WTC11 (cell line): ENCODE measurements around the gene SYNRG. TPM values are rescaled to one million over a fixed set of nuclear protein-coding genes. Genes with fewer than 3 reads are reported as not detected.

Source experiments
- ATAC-seq: fragments of 200-7000 bp; cut with Tn5 transposase; 2 replicates; pipeline ENCODE4 v1.10.0; 2021; ENCODE audit warnings: mild to moderate bottlenecking, moderate library complexity
- CTCF ChIA-PET: fragments of 300-600 bp; sonication (Branson Sonifier 250); formaldehyde crosslinking; loops from one replicate; lab custom pipeline; 2021; ENCODE audit warnings: antibody characterized with exemption; lab: Charles Lee
- POLR2A ChIA-PET: fragments of 350-600 bp; sonication (Branson Sonifier 250); formaldehyde crosslinking; loops from one replicate; lab custom pipeline; 2021; ENCODE audit warnings: antibody characterized with exemption; lab: Charles Lee
- DNase-seq: peaks from one replicate; pipeline ENCODE4 v3.0.0; 2021; ENCODE audit warnings: low spot score
- H3K27ac Mint-ChIP-seq: 2 replicates; pipeline ENCODE4 v1.8.0; 2021; ENCODE audit warnings: mixed read lengths
- H3K27me3 Mint-ChIP-seq: 2 replicates; pipeline ENCODE4 v1.8.0; 2021; ENCODE audit warnings: low read depth, mild to moderate bottlenecking, moderate library complexity, mixed read lengths
- H3K36me3 Mint-ChIP-seq: 2 replicates; pipeline ENCODE4 v1.8.0; 2021; ENCODE audit warnings: mixed read lengths
- H3K4me1 Mint-ChIP-seq: 2 replicates; pipeline ENCODE4 v1.8.0; 2022; ENCODE audit warnings: mixed read lengths
- H3K4me3 Mint-ChIP-seq: 2 replicates; pipeline ENCODE4 v1.8.0; 2021; ENCODE audit warnings: mild to moderate bottlenecking, moderate library complexity, mixed read lengths
- H3K9me3 Mint-ChIP-seq: 2 replicates; pipeline ENCODE4 v1.8.0; 2021; ENCODE audit warnings: mixed read lengths
- CBFB ChIP-seq: sonication (generic); formaldehyde crosslinking; IDR thresholded peaks from 2 replicates; pipeline ENCODE4 v1.8.1; 2022; ENCODE audit warnings: mild to moderate bottlenecking, low read depth, missing genetic modification reagents
- EMX1 ChIP-seq: fragments of 250-450 bp; sonication (Bioruptor Pico); IDR thresholded peaks from 2 replicates; pipeline ENCODE4 v1.8.0; 2021; ENCODE audit warnings: mild to moderate bottlenecking
- ETV6 ChIP-seq: sonication (generic); formaldehyde crosslinking; IDR thresholded peaks from 2 replicates; pipeline ENCODE4 v1.8.1; 2022; ENCODE audit warnings: mild to moderate bottlenecking, missing genetic modification reagents
- FOXP1 ChIP-seq: sonication (generic); formaldehyde crosslinking; IDR thresholded peaks from 2 replicates; pipeline ENCODE4 v1.8.0; 2022; ENCODE audit warnings: missing genetic modification reagents, mild to moderate bottlenecking, moderate library complexity, borderline replicate concordance
- GABPB1 ChIP-seq: sonication (generic); formaldehyde crosslinking; IDR thresholded peaks from 2 replicates; pipeline ENCODE4 v1.8.1; 2023; ENCODE audit warnings: mild to moderate bottlenecking, missing genetic modification reagents
- JAZF1 ChIP-seq: fragments of 250-450 bp; sonication (Bioruptor Pico); IDR thresholded peaks from 2 replicates; pipeline ENCODE4 v1.9.0; 2021; ENCODE audit warnings: moderate library complexity, mild to moderate bottlenecking, inconsistent platforms
- JUN ChIP-seq: sonication (generic); formaldehyde crosslinking; IDR thresholded peaks from 2 replicates; pipeline ENCODE4 v1.8.0; 2023; ENCODE audit warnings: mild to moderate bottlenecking, missing genetic modification reagents
- KAT7 ChIP-seq: sonication (generic); formaldehyde crosslinking; IDR thresholded peaks from 2 replicates; pipeline ENCODE4 v1.8.1; 2023; ENCODE audit warnings: missing genetic modification reagents, mild to moderate bottlenecking, borderline replicate concordance
- MYBL2 ChIP-seq: sonication (generic); formaldehyde crosslinking; IDR thresholded peaks from 2 replicates; pipeline ENCODE4 v1.8.1; 2023; ENCODE audit warnings: mild to moderate bottlenecking, moderate library complexity, missing genetic modification reagents
- NFE2L1 ChIP-seq: sonication (generic); formaldehyde crosslinking; IDR thresholded peaks from 2 replicates; pipeline ENCODE4 v1.8.1; 2023; ENCODE audit warnings: missing genetic modification reagents
- NR1H2 ChIP-seq: sonication (generic); formaldehyde crosslinking; IDR thresholded peaks from 2 replicates; pipeline ENCODE4 v1.9.0; 2021; ENCODE audit warnings: mild to moderate bottlenecking, moderate library complexity, missing genetic modification reagents
- NR2C2 ChIP-seq: sonication (generic); formaldehyde crosslinking; IDR thresholded peaks from 2 replicates; pipeline ENCODE4 v1.8.0; 2022; ENCODE audit warnings: mild to moderate bottlenecking, missing genetic modification reagents
- RORB ChIP-seq: fragments of 250-450 bp; sonication (Bioruptor Pico); IDR thresholded peaks from 2 replicates; pipeline ENCODE4 v1.9.0; 2021; ENCODE audit warnings: mild to moderate bottlenecking
- SMAD3 ChIP-seq: sonication (generic); formaldehyde crosslinking; IDR thresholded peaks from 2 replicates; pipeline ENCODE4 v1.8.0; 2022; ENCODE audit warnings: missing genetic modification reagents, mild to moderate bottlenecking, borderline replicate concordance
- TCF7 ChIP-seq: sonication (generic); formaldehyde crosslinking; IDR thresholded peaks from 2 replicates; pipeline ENCODE4 v1.8.0; 2022; ENCODE audit warnings: mild to moderate bottlenecking, low read depth, missing genetic modification reagents, moderate library complexity
- ZMAT4 ChIP-seq: fragments of 250-450 bp; sonication (Bioruptor Pico); IDR thresholded peaks from 2 replicates; pipeline ENCODE4 v1.9.0; 2021; ENCODE audit warnings: mild to moderate bottlenecking
- ZNF219 ChIP-seq: sonication (generic); formaldehyde crosslinking; IDR thresholded peaks from 2 replicates; pipeline ENCODE4 v1.8.0; 2023; ENCODE audit warnings: missing genetic modification reagents, mild to moderate bottlenecking, borderline replicate concordance
- ZNF232 ChIP-seq: sonication (generic); formaldehyde crosslinking; IDR thresholded peaks from 2 replicates; pipeline ENCODE4 v1.8.0; 2022; ENCODE audit warnings: mild to moderate bottlenecking, missing genetic modification reagents
- ZNF317 ChIP-seq: sonication (generic); formaldehyde crosslinking; IDR thresholded peaks from 2 replicates; pipeline ENCODE4 v1.8.1; 2023; ENCODE audit warnings: low read depth, mild to moderate bottlenecking, moderate library complexity, missing genetic modification reagents, borderline replicate concordance
- total RNA-seq: library from RNA; stranded (reverse); gene quantifications from 3 replicates; pipeline ENCODE4 v1.2.3, GENCODE V29; 2021
- TF ChIP-seq, protein P1 (sequence below): fragments of 250-450 bp; sonication (Bioruptor Pico); IDR thresholded peaks from 2 replicates; pipeline ENCODE4 v1.9.0; 2021; ENCODE audit warnings: mild to moderate bottlenecking
- TF ChIP-seq, protein P2 (sequence below): sonication (generic); formaldehyde crosslinking; IDR thresholded peaks from 2 replicates; pipeline ENCODE4 v1.8.0; 2022; ENCODE audit warnings: mild to moderate bottlenecking, missing genetic modification reagents
- TF ChIP-seq, protein P3 (sequence below): sonication (generic); formaldehyde crosslinking; conservative IDR thresholded peaks from 2 replicates; pipeline ENCODE4 v1.8.1; 2023; ENCODE audit warnings: mild to moderate bottlenecking, low read depth, missing genetic modification reagents, moderate library complexity
- TF ChIP-seq, protein P4 (sequence below): sonication (generic); formaldehyde crosslinking; IDR thresholded peaks from 2 replicates; pipeline ENCODE4 v1.8.0; 2023; ENCODE audit warnings: mild to moderate bottlenecking, missing genetic modification reagents

Gene SYNRG
- total RNA-seq, 1 experiment from 2014 or later = 31.3 TPM

DNA sequence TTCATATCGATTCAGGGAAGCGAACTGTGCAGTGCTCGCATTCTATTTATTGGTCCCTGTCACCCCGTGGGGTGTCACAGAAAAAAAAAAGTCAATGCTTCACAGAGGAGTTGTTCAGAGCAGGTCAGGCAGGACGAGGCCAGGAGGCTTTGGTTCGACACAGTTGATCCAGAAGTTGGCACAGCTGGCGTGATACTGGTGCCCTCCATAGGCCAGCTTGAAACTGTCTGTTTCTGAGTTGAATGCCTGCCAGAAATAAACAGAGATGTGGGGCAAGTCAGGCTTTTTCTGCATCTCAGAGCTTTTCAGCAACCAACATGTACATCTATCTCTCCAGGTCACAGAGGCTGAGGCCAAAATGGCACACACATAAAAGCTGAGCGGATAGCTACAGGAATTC lies 90.4 kb downstream of the SYNRG start:
- ATAC-seq (no peak), DNase-seq (no peak)
- H3K4me3 Mint-ChIP-seq = no peak overlapping the region
- H3K27me3 Mint-ChIP-seq = no peaks in the 10 kb centered on the region; the same call in 1 of the 2 replicates
- ChIA-PET POLR2A (no interaction called here), CTCF (interaction anchor here (1.1 to 2.0 kb wide), 3 partner anchors 91 to 297 kb away, joined by 3 to 5 read pairs (median 4); partner anchors contain the start of gene SYNRG)
- TF ChIP-seq ZNF317 (CRISPR knock-in tag) (no peak), EMX1 (no peak), MYBL2 (CRISPR knock-in tag) (no peak), JUN (CRISPR knock-in tag) (no peak), NR1H2 (CRISPR knock-in tag) (no peak), JAZF1 (CRISPR knock-in tag) (no peak), NR2C2 (CRISPR knock-in tag) (no peak), KAT7 (CRISPR knock-in tag) (no peak), FOXP1 (CRISPR knock-in tag) (no peak), NFE2L1 (no peak), ETV6 (CRISPR knock-in tag) (no peak), ZMAT4 (CRISPR knock-in tag) (no peak), CBFB (CRISPR knock-in tag) (no peak), TCF7 (CRISPR knock-in tag) (no peak)
- TF ChIP-seq, protein P1, sequence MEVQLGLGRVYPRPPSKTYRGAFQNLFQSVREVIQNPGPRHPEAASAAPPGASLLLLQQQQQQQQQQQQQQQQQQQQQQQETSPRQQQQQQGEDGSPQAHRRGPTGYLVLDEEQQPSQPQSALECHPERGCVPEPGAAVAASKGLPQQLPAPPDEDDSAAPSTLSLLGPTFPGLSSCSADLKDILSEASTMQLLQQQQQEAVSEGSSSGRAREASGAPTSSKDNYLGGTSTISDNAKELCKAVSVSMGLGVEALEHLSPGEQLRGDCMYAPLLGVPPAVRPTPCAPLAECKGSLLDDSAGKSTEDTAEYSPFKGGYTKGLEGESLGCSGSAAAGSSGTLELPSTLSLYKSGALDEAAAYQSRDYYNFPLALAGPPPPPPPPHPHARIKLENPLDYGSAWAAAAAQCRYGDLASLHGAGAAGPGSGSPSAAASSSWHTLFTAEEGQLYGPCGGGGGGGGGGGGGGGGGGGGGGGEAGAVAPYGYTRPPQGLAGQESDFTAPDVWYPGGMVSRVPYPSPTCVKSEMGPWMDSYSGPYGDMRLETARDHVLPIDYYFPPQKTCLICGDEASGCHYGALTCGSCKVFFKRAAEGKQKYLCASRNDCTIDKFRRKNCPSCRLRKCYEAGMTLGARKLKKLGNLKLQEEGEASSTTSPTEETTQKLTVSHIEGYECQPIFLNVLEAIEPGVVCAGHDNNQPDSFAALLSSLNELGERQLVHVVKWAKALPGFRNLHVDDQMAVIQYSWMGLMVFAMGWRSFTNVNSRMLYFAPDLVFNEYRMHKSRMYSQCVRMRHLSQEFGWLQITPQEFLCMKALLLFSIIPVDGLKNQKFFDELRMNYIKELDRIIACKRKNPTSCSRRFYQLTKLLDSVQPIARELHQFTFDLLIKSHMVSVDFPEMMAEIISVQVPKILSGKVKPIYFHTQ (CRISPR knock-in tag) = no peak
- no peak overlapping the region for H3K27ac Mint-ChIP-seq
- no peaks in the 10 kb centered on the region for H3K4me1 Mint-ChIP-seq
- peaks cover 21% of the 10 kb centered on the region for H3K36me3 Mint-ChIP-seq
- no peaks in the 10 kb centered on the region for H3K9me3 Mint-ChIP-seq

DNA sequence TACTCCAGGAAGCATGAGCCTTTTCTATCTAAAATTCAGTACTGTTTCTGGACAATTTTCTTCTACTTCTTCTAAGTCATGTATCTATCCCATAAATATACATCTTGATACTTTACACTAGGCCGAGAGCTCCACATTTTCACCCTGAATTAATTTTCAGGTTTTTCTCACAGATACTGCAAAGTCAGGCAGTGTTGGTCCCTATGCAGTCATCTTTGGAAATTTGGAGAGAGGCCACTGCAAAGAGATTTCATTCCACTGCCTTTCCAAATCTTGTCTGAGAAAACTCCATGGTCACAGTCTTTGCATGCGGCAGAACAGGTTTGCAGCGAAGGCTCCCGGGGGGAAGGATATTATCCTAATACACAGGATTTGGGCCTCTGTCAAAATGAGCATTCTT lies 91.3 kb downstream of the SYNRG start:
- H3K36me3 Mint-ChIP-seq = peaks cover 24% of the 10 kb centered on the region

More for the DNA sequence above, 91.3 kb downstream of the SYNRG start:
- DNase-seq (no peak), ATAC-seq (no peak)
- Mint-ChIP-seq H3K27me3 (no peaks in the 10 kb centered on the region), H3K4me3 (no peak overlapping the region), H3K9me3 (no peaks in the 10 kb centered on the region), H3K27ac (no peak overlapping the region), H3K4me1 (no peaks in the 10 kb centered on the region)
- no peak for TF ChIP-seq RORB (CRISPR knock-in tag)
- TF ChIP-seq GABPB1 (CRISPR knock-in tag) = no peak
- no peak for TF ChIP-seq ZNF232 (CRISPR knock-in tag)
- TF ChIP-seq FOXP1 (CRISPR knock-in tag) = no peak
- no peak for TF ChIP-seq ZNF219 (CRISPR knock-in tag)
- TF ChIP-seq, protein P2, sequence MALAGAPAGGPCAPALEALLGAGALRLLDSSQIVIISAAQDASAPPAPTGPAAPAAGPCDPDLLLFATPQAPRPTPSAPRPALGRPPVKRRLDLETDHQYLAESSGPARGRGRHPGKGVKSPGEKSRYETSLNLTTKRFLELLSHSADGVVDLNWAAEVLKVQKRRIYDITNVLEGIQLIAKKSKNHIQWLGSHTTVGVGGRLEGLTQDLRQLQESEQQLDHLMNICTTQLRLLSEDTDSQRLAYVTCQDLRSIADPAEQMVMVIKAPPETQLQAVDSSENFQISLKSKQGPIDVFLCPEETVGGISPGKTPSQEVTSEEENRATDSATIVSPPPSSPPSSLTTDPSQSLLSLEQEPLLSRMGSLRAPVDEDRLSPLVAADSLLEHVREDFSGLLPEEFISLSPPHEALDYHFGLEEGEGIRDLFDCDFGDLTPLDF (CRISPR knock-in tag) = no peak
- TF ChIP-seq, protein P3, sequence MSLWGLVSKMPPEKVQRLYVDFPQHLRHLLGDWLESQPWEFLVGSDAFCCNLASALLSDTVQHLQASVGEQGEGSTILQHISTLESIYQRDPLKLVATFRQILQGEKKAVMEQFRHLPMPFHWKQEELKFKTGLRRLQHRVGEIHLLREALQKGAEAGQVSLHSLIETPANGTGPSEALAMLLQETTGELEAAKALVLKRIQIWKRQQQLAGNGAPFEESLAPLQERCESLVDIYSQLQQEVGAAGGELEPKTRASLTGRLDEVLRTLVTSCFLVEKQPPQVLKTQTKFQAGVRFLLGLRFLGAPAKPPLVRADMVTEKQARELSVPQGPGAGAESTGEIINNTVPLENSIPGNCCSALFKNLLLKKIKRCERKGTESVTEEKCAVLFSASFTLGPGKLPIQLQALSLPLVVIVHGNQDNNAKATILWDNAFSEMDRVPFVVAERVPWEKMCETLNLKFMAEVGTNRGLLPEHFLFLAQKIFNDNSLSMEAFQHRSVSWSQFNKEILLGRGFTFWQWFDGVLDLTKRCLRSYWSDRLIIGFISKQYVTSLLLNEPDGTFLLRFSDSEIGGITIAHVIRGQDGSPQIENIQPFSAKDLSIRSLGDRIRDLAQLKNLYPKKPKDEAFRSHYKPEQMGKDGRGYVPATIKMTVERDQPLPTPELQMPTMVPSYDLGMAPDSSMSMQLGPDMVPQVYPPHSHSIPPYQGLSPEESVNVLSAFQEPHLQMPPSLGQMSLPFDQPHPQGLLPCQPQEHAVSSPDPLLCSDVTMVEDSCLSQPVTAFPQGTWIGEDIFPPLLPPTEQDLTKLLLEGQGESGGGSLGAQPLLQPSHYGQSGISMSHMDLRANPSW (CRISPR knock-in tag) = no peak
- TF ChIP-seq, protein P4, sequence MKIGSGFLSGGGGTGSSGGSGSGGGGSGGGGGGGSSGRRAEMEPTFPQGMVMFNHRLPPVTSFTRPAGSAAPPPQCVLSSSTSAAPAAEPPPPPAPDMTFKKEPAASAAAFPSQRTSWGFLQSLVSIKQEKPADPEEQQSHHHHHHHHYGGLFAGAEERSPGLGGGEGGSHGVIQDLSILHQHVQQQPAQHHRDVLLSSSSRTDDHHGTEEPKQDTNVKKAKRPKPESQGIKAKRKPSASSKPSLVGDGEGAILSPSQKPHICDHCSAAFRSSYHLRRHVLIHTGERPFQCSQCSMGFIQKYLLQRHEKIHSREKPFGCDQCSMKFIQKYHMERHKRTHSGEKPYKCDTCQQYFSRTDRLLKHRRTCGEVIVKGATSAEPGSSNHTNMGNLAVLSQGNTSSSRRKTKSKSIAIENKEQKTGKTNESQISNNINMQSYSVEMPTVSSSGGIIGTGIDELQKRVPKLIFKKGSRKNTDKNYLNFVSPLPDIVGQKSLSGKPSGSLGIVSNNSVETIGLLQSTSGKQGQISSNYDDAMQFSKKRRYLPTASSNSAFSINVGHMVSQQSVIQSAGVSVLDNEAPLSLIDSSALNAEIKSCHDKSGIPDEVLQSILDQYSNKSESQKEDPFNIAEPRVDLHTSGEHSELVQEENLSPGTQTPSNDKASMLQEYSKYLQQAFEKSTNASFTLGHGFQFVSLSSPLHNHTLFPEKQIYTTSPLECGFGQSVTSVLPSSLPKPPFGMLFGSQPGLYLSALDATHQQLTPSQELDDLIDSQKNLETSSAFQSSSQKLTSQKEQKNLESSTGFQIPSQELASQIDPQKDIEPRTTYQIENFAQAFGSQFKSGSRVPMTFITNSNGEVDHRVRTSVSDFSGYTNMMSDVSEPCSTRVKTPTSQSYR (CRISPR knock-in tag) = no peak
- TF ChIP-seq NFE2L1 = no peak
- TF ChIP-seq SMAD3 (CRISPR knock-in tag) = no peak
- ChIA-PET CTCF (interaction anchor here (1.2 to 1.6 kb wide), 3 partner anchors 11 to 92 kb away, joined by 3 to 6 read pairs (median 3); partner anchors contain the start of gene SYNRG), POLR2A (no interaction called here)
